Stimulated activated CD4-positive, alpha-beta T cell treated with anti-CD3 and anti-CD28 coated beads, Interleukin-15, amount 100 ng/mL, for 48 hours (primary cell): ENCODE data around the gene D2HGDH.
"Not testable (repeated sequence)": the region's sequence is repeated elsewhere in the genome, so short reads cannot be mapped to it uniquely, and the experiment has no call there.

Experiments
- DNase-seq, 2 donors: peaks; one replicate each; pipeline ENCODE4 v3.0.0-alpha.2; 2020; ENCODE audit warnings: low read depth in 2 of 2

D2HGDH gene

GRCh38 chr2:241748468-241749256 is 14.2 kb downstream of the D2HGDH start:
- DNase-seq, result no peak

- no peak for DNase-seq
Observed at GRCh38 chr2:241750076-241750840, 15.8 kb downstream of the D2HGDH start.

- no peak for DNase-seq
Observed at GRCh38 chr2:241751152-241751551, 16.7 kb downstream of the D2HGDH start.

- DNase-seq, result no peak
Observed at GRCh38 chr2:241751776-241752175, 17.3 kb downstream of the D2HGDH start.

GRCh38 chr2:241752253-241752652 is 17.8 kb downstream of the D2HGDH start:
- DNase-seq, result no peak

- DNase-seq, result no peak
Observed at GRCh38 chr2:241752689-241753276, 18.4 kb downstream of the D2HGDH start.

- DNase-seq, result no peak
Observed at GRCh38 chr2:241753493-241753892, 19.1 kb downstream of the D2HGDH start.

- no peak for DNase-seq
Observed at GRCh38 chr2:241754042-241754441, 19.6 kb downstream of the D2HGDH start.

GRCh38 chr2:241755166-241755565 is 20.7 kb downstream of the D2HGDH start:
- no peak for DNase-seq

- DNase-seq, result no peak
Observed at GRCh38 chr2:241755777-241756176, 21.3 kb downstream of the D2HGDH start.

GRCh38 chr2:241759067-241759807 is 24.8 kb downstream of the D2HGDH start:
- DNase-seq, result no peak

GRCh38 chr2:241759893-241760292 is 25.5 kb downstream of the D2HGDH start:
- not testable (repeated sequence) for DNase-seq

- DNase-seq, result no peak
Observed at GRCh38 chr2:241760301-241760771, 25.9 kb downstream of the D2HGDH start.

GRCh38 chr2:241762321-241762932 is 28.0 kb downstream of the D2HGDH start:
- DNase-seq, result no peak

- DNase-seq, result peak in 1 of 2 donors; percentile 36
Observed at GRCh38 chr2:241762933-241763369, 28.5 kb downstream of the D2HGDH start.

- DNase-seq, result no peak
Observed at GRCh38 chr2:241763551-241764274, 29.3 kb downstream of the D2HGDH start.

GRCh38 chr2:241764275-241765241 is 30.1 kb downstream of the D2HGDH start:
- no peak for DNase-seq

- DNase-seq, result no peak
Observed at GRCh38 chr2:241767464-241768250, 33.2 kb downstream of the D2HGDH start.
